HCT116 (cell line): ENCODE results near the gene FAF2. TPM values are rescaled to one million over a fixed set of nuclear protein-coding genes. Genes with fewer than 3 reads are reported as not detected.

Experiments
- ATAC-seq: fragments of 200-7000 bp; cut with Tn5 transposase; 2 replicates; pipeline ENCODE4 v1.9.1; 2020; ENCODE audit warnings: mild to moderate bottlenecking, moderate library complexity
- BruUV-seq: library from RNA; stranded (reverse); fragments of 400-500 nt; replicated peaks from 2 replicates; lab custom pipeline; 2021; lab: Mats Ljungman, UMichigan
- CTCF ChIA-PET: fragments of 300-600 bp; sonication (Branson Sonifier 250); formaldehyde crosslinking; loops from one replicate; lab custom pipeline; 2021; ENCODE audit warnings: antibody characterized with exemption; lab: Charles Lee
- POLR2A ChIA-PET: fragments of 300-600, 350-600 bp; sonication (Branson Sonifier 250); formaldehyde crosslinking; loops from one replicate; lab custom pipeline; 2021; ENCODE audit warnings: antibody characterized with exemption; lab: Charles Lee
- RAD21 ChIA-PET, 2 experiments: fragments of 300-600 bp; sonication (Branson Sonifier 250); formaldehyde crosslinking; loops; one replicate each; lab custom pipeline; 2023; ENCODE audit warnings: low total read pairs in 2 of 2; ENCODE audit not compliant: uncharacterized antibody in 2 of 2, unreplicated experiment in 2 of 2, low non-redundant PET in 1 of 2; lab: Charles Lee
- DNase-seq: peaks from one replicate; pipeline ENCODE4 v3.0.0-alpha.2; 2010; ENCODE audit warnings: low read depth, low spot score
- H2AFZ ChIP-seq: fragments of 200-600 bp; shearing (Covaris generic), sonication (generic); 2 replicates; pipeline ENCODE4 v1.6.1; 2017; ENCODE audit warnings: low read depth, mixed run types, mixed read lengths, antibody characterized with exemption, low read length; ENCODE audit not compliant: poor library complexity, severe bottlenecking
- H3K27ac ChIP-seq: 2 replicates; pipeline ENCODE4 v1.5.1; 2012; ENCODE audit warnings: low read depth, low read length
- H3K27me3 ChIP-seq: fragments of 200-600 bp; sonication (generic); 2 replicates; pipeline ENCODE4 v1.6.1; 2016; ENCODE audit warnings: mixed run types, low read length, mixed read lengths; ENCODE audit not compliant: insufficient read depth
- H3K36me3 ChIP-seq, 2 experiments: fragments of 200-500 bp in 1 of 2; fragments of 200-600 bp in 1 of 2; sonication (Bioruptor generic) in 1 of 2; sonication (generic) in 1 of 2; 2 replicates each; pipeline versions ENCODE4 v1.5.1 to v1.6.1; 2014 to 2016; ENCODE audit warnings: low read length in 2 of 2, inconsistent platforms in 1 of 2, mixed read lengths in 1 of 2, mixed run types in 1 of 2; ENCODE audit not compliant: insufficient read depth in 2 of 2, control insufficient read depth in 1 of 2
- H3K4me1 ChIP-seq, 2 experiments: fragments of 200-600 bp in 1 of 2; sonication (generic) in 1 of 2; 2 replicates each; pipeline versions ENCODE4 v1.5.1 to v1.6.1; 2012 to 2017; ENCODE audit warnings: low read length in 2 of 2, inconsistent platforms in 1 of 2, mild to moderate bottlenecking in 1 of 2, mixed read lengths in 1 of 2, mixed run types in 1 of 2, moderate library complexity in 1 of 2; ENCODE audit not compliant: insufficient read depth in 2 of 2, control insufficient read depth in 1 of 2
- H3K4me2 ChIP-seq: fragments of 200-600 bp; sonication (generic); 2 replicates; pipeline ENCODE4 v1.6.1; 2017; ENCODE audit warnings: mixed run types, low read length, mixed read lengths
- H3K4me3 ChIP-seq, 2 experiments: fragments of 200-600 bp in 1 of 2; sonication (generic) in 1 of 2; replicated peaks in 1 of 2; 2 replicates each; pipeline ENCODE4 v1.5.1; 2011 to 2016; ENCODE audit warnings: low read length in 2 of 2, control low read depth in 1 of 2, low read depth in 1 of 2, mild to moderate bottlenecking in 1 of 2, mixed read lengths in 1 of 2, mixed run types in 1 of 2
- H3K79me2 ChIP-seq: fragments of 200-600 bp; sonication (generic); 2 replicates; pipeline ENCODE4 v1.6.1; 2017; ENCODE audit warnings: mild to moderate bottlenecking, mixed run types, low read length, moderate library complexity, mixed read lengths; ENCODE audit not compliant: insufficient read depth
- H3K9ac ChIP-seq: fragments of 200-600 bp; sonication (generic); 2 replicates; pipeline ENCODE4 v1.6.1; 2016; ENCODE audit warnings: low read length, mixed read lengths
- H3K9me2 ChIP-seq: fragments of 200-600 bp; sonication (generic), shearing (Covaris generic); 2 replicates; pipeline ENCODE4 v1.6.1; 2017; ENCODE audit warnings: mixed run types, mild to moderate bottlenecking, moderate library complexity; ENCODE audit not compliant: insufficient read depth
- H3K9me3 ChIP-seq, 2 experiments: fragments of 200-500 bp in 1 of 2; fragments of 200-600 bp in 1 of 2; sonication (Bioruptor generic) in 1 of 2; sonication (generic) in 1 of 2; 2 replicates each; pipeline ENCODE4 v1.6.1; 2014 to 2017; ENCODE audit warnings: low read length in 2 of 2, mixed read lengths in 2 of 2, inconsistent platforms in 1 of 2, low read depth in 1 of 2, mild to moderate bottlenecking in 1 of 2, mixed run types in 1 of 2, moderate library complexity in 1 of 2; ENCODE audit not compliant: control insufficient read depth in 1 of 2, insufficient read depth in 1 of 2
- H4K20me1 ChIP-seq: fragments of 200-600 bp; sonication (generic), shearing (Covaris generic); 2 replicates; pipeline ENCODE4 v1.6.1; 2017; ENCODE audit warnings: mixed run types, mild to moderate bottlenecking, moderate library complexity; ENCODE audit not compliant: insufficient read depth
- CBX3 ChIP-seq: IDR thresholded peaks from 2 replicates; pipeline ENCODE4 v1.6.1; 2012; ENCODE audit warnings: low read depth
- EZH2phosphoT487 ChIP-seq: fragments of 200-600 bp; IDR thresholded peaks from 2 replicates; pipeline ENCODE4 v1.6.1; 2018; ENCODE audit warnings: antibody characterized with exemption, borderline replicate concordance
- FOSL1 ChIP-seq: IDR thresholded peaks from 2 replicates; pipeline ENCODE4 v1.6.1; 2012; ENCODE audit warnings: low read depth
- POLR2AphosphoS5 ChIP-seq: IDR thresholded peaks from 2 replicates; pipeline ENCODE4 v1.6.1; 2011; ENCODE audit warnings: mild to moderate bottlenecking, low read depth, low read length, moderate library complexity
- SP1 ChIP-seq: IDR thresholded peaks from 2 replicates; pipeline ENCODE4 v1.6.1; 2012; ENCODE audit warnings: low read depth
- intact Hi-C: fragments of 100-400 bp; cut with micrococcal nuclease; formaldehyde crosslinking; loops from 2 replicates; pipeline ENCODE4 v1.10.0; 2022
- total RNA-seq: library from RNA; stranded (reverse); gene quantifications from one replicate; pipeline ENCODE4 v1.2.1, GENCODE V29; 2021; ENCODE audit not compliant: unreplicated experiment
- TF ChIP-seq, protein P1 (sequence below): IDR thresholded peaks from 2 replicates; pipeline ENCODE4 v1.6.1; 2012
- TF ChIP-seq, protein P2 (sequence below): IDR thresholded peaks from 2 replicates; pipeline ENCODE4 v1.6.1; 2012; ENCODE audit warnings: low read depth

Gene FAF2
- total RNA-seq, 1 experiment from 2014 or later, result 51.9 TPM

DNA sequence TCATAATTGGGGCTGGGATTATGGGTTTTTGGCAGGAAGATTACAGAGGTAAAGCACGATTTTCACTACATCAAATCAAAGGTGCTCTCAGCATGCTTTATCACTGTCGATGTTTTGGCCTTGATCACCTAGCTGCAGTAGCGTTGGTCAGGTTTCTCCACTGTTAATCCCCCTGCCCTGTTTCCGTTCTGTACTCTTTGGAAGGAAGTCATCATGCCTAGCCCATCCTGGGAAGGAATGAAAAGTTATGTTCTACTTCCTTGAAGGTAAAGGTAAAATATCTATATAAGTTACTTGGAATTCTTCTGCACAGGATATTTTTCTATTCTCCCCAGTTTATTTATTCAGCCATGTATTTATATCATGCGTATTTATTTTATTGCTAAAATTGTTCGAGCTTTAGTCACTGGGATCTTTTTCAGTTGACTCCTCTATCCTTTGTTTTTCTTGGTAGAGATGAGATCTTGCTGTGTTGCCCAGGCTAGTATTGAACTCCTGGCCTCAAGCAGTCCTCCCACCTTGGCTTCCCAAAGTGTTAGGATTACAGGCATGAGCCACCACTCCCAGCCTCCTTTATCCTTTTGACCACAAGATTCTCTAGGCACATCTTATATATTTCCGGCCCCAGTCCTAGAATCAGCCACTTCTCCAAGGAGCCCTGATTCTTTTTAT is 25.3 kb downstream of the FAF2 start:
- BruUV-seq, result no TSS peak

More for the DNA sequence above, 25.3 kb downstream of the FAF2 start:
- H3K9me3 ChIP-seq, result no peaks in the 10 kb centered on the region
- H3K27ac ChIP-seq, result no peak overlapping the region
- H3K9me2 ChIP-seq, result no peaks in the 10 kb centered on the region
- intact Hi-C loops, result no loop called here
- no peak overlapping the region for H3K9ac ChIP-seq
- H3K4me1 ChIP-seq, result peaks cover 0 to 6% of the 10 kb centered on the region in 2 experiments; a peak in 2 of 4 replicates
- no peaks in the 10 kb centered on the region for H3K27me3 ChIP-seq
- RAD21 ChIA-PET, result no interaction called here
- no peak overlapping the region for H3K4me3 ChIP-seq
- CTCF ChIA-PET, result no interaction called here
- peaks cover 91% of the 10 kb centered on the region for H3K79me2 ChIP-seq
- H2AFZ ChIP-seq, result no peak overlapping the region
- ATAC-seq, result no peak
- POLR2A ChIA-PET, result no interaction called here
- H3K4me2 ChIP-seq, result no peak overlapping the region
- no peak for DNase-seq
- peaks cover 2 to 11% of the 10 kb centered on the region in 2 experiments; a peak in 1 of 4 replicates for H3K36me3 ChIP-seq
- peaks cover 10% of the 10 kb centered on the region; the same call in 1 of the 2 replicates for H4K20me1 ChIP-seq
- TF ChIP-seq CBX3 (no peak), EZH2phosphoT487 (no peak), POLR2AphosphoS5 (no peak), SP1 (no peak), FOSL1 (no peak)
- TF ChIP-seq, protein P1, sequence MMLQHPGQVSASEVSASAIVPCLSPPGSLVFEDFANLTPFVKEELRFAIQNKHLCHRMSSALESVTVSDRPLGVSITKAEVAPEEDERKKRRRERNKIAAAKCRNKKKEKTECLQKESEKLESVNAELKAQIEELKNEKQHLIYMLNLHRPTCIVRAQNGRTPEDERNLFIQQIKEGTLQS, result no peak
- TF ChIP-seq, protein P2, sequence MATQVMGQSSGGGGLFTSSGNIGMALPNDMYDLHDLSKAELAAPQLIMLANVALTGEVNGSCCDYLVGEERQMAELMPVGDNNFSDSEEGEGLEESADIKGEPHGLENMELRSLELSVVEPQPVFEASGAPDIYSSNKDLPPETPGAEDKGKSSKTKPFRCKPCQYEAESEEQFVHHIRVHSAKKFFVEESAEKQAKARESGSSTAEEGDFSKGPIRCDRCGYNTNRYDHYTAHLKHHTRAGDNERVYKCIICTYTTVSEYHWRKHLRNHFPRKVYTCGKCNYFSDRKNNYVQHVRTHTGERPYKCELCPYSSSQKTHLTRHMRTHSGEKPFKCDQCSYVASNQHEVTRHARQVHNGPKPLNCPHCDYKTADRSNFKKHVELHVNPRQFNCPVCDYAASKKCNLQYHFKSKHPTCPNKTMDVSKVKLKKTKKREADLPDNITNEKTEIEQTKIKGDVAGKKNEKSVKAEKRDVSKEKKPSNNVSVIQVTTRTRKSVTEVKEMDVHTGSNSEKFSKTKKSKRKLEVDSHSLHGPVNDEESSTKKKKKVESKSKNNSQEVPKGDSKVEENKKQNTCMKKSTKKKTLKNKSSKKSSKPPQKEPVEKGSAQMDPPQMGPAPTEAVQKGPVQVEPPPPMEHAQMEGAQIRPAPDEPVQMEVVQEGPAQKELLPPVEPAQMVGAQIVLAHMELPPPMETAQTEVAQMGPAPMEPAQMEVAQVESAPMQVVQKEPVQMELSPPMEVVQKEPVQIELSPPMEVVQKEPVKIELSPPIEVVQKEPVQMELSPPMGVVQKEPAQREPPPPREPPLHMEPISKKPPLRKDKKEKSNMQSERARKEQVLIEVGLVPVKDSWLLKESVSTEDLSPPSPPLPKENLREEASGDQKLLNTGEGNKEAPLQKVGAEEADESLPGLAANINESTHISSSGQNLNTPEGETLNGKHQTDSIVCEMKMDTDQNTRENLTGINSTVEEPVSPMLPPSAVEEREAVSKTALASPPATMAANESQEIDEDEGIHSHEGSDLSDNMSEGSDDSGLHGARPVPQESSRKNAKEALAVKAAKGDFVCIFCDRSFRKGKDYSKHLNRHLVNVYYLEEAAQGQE, result no peak
